ENCODE results near the gene DGKD.

DNA sequence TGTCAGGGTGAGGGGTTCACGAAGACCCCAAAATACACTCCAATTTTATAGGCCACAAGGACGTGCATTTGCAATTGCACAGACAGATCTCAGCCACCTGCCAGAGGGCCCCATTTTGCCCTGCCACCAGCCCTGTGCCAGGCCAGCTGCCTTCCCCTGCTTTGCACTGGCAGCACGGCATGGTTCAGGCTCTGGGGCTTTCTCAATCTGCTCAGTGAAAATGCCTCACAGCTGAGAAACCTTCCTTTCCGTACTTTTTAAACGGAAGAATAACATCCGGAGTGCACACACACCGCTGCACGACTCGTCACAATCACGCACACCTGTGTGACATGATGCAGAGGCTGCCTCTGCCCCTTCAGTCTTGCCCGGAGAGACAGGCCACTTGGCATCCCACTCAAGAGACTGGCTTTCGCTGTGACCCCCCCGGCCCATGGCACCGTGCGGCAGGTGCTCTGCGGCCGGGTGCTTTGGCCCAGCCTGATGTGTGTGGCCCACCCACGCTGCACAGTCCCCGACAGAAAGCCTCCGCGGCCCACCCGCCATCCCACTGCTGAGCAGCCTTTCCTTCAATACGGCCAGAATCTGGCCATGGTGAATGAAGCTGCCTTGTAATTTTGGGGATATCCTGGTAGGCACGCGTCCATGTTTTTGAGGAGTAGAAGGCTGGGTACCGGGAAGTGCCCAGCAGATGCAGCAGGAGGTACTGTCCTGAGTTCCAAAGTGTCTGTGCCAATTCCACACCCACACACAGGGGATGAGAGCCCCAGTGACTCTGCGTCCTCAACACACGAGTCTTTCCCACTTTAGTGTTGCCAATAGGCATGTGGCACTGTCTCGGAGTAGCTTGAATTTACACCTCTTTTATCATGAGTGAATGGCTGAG, 123.5 kb downstream of the DGKD start:
- TF ChIP-seq CTCF (IDR thresholded peaks at IDR 0.05; ENCODE audit: insufficient read depth, low read depth, low read length) (no peak), EZH2 (IDR thresholded peaks at IDR 0.05; ENCODE audit: insufficient read depth, low read length) (no peak)
